Measurements from ENCODE around the gene SLIT3.

Gene SLIT3

DNA sequence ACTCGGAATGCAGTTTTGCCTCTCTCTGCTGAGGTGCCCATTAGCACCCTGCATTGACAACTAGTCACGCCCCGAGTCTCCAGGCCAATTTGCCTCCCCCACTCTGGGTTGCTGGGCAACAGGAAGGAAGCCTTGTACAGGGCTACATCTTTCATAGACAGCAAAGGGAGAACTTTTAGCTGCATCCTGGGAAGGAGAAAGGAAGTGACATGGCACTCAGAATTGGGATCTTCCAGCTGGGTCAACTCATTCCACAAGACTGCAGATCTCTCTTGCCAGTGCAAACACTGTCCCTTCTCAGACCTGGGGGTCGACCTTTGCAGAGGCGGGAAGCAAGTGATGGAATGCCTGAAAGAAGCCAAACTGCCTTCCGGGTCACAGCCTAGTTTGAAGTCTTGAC is 282.0 kb downstream of the SLIT3 start:
- TF ChIP-seq, protein P1, sequence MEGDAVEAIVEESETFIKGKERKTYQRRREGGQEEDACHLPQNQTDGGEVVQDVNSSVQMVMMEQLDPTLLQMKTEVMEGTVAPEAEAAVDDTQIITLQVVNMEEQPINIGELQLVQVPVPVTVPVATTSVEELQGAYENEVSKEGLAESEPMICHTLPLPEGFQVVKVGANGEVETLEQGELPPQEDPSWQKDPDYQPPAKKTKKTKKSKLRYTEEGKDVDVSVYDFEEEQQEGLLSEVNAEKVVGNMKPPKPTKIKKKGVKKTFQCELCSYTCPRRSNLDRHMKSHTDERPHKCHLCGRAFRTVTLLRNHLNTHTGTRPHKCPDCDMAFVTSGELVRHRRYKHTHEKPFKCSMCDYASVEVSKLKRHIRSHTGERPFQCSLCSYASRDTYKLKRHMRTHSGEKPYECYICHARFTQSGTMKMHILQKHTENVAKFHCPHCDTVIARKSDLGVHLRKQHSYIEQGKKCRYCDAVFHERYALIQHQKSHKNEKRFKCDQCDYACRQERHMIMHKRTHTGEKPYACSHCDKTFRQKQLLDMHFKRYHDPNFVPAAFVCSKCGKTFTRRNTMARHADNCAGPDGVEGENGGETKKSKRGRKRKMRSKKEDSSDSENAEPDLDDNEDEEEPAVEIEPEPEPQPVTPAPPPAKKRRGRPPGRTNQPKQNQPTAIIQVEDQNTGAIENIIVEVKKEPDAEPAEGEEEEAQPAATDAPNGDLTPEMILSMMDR (IDR thresholded peaks at IDR 0.05; ENCODE audit: insufficient read depth, low read depth, low read length, missing control alignments) = no peak
- DNase-seq (ENCODE audit: low read depth) = no peak
- no peak overlapping the region for H3K4me3 ChIP-seq (ENCODE audit: low read depth, low read length)

DNA sequence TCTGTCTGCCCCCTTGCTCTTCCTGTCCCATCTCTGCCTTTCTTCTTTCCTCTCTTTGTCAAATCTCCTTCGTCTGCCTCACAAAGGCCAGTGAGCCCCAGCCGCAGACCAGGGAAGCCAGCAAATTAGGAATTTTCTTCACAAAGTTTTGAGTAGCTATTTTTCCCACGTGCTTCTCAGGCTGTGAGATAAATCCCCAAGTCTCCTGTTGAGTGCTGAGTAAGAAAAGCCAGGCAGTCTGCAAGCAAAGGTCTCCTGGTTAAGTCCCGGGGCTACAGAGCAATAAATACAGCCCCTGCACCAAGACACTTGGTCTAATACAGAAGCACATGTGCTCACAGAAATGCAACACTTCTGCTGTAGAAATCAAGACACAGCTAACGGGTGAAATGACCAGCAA is 284.9 kb downstream of the SLIT3 start:
- no peak for DNase-seq (ENCODE audit: low read depth)
- no peak overlapping the region for H3K4me3 ChIP-seq (ENCODE audit: low read depth, low read length)
- TF ChIP-seq, protein P1 (IDR thresholded peaks at IDR 0.05; ENCODE audit: insufficient read depth, low read depth, low read length, missing control alignments) = no peak

DNA sequence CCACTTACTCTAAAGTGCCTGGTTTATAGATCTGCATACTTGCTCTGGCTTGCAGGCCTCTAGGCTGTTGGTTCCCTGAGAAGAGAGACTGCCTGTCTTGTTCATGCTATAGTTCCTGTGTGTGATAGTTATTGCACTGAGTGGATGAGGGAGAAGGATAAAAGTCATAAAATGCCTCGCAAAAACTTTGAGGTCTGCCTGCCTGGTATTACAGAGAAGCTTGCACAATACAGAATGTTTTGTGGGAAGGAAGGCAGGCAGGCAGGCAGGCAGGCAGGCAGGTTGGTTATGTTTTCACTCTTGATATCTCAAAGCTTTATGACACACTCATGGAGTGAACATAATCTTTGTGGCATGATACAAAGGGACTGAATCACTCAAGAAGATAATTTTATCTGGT is 287.1 kb downstream of the SLIT3 start:
- no peak for DNase-seq (ENCODE audit: low read depth)
- no peak overlapping the region for H3K4me3 ChIP-seq (ENCODE audit: low read depth, low read length)
- TF ChIP-seq, protein P1 (IDR thresholded peaks at IDR 0.05; ENCODE audit: insufficient read depth, low read depth, low read length, missing control alignments) = no peak

DNA sequence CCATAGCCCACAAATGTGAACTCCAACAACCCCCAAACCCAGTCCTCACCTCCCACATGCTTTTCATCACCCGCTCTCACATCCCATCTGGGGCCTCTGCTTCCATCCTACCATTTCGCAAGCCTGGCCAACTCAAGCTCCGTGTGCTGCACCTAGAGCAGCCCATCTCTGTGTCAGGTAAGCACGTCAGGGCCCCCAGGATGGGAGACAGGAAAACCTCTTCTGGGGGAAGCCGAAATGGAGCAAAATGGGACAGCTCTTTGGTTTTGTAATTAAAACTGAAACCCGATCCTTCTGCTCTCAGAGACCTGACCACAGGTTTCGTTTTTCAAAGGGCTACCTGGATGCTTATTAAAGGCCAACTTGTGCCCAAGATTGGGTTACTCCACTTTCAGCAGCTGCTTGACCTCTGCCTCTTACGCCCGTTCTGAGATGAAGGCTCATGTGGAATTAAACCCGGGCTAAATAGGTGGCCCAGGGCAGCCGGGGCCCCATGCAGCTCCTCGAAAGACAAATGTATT is 287.7 kb downstream of the SLIT3 start:
- DNase-seq (ENCODE audit: low read depth) = peak; percentile 4
- TF ChIP-seq, protein P1 (IDR thresholded peaks at IDR 0.05; ENCODE audit: insufficient read depth, low read depth, low read length, missing control alignments) = no peak
- H3K4me3 ChIP-seq (ENCODE audit: low read depth, low read length) = no peak overlapping the region

DNA sequence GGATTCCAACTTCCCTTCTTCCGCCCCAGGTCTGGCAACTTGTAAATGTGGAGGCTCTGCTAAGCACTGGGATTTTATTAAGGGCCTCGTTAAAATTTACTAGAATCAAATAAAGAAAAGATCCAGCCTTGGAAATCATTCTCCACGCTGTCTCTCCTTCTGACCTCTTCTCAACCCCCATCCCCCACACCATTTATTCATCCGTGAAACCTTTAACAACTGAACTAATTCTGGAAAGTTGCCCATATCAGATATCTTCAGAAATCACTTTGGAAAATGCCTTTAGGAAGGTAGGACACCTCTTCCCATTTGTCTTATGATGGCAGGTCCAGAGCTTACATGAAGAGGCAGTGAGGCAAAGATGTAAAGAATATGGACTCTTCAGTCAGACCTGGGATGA is 288.5 kb downstream of the SLIT3 start:
- TF ChIP-seq, protein P1 (IDR thresholded peaks at IDR 0.05; ENCODE audit: insufficient read depth, low read depth, low read length, missing control alignments) = no peak
- H3K4me3 ChIP-seq (ENCODE audit: low read depth, low read length) = no peak overlapping the region
- no peak for DNase-seq (ENCODE audit: low read depth)

DNA sequence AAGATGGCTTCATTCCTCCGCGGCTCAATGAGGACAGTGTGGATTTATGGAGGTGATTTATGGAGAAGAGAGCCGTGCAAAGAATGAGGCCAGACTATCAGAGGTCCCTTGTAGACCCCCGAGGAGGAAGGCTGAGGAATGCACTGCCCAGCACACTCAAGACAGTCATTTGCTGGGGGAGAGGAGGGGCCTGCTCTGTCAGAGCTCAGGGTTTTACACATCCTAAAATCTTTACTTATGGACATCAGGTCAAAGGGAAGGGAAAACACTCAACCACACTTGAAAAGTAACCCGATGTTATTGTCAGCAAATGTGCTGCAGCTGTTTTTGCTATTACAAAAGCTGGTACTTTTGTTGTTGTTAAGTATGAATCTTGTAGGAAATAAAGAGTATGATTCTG is 289.5 kb downstream of the SLIT3 start:
- TF ChIP-seq, protein P1 (IDR thresholded peaks at IDR 0.05; ENCODE audit: insufficient read depth, low read depth, low read length, missing control alignments) = no peak
- no peak overlapping the region for H3K4me3 ChIP-seq (ENCODE audit: low read depth, low read length)
- DNase-seq (ENCODE audit: low read depth) = no peak

DNA sequence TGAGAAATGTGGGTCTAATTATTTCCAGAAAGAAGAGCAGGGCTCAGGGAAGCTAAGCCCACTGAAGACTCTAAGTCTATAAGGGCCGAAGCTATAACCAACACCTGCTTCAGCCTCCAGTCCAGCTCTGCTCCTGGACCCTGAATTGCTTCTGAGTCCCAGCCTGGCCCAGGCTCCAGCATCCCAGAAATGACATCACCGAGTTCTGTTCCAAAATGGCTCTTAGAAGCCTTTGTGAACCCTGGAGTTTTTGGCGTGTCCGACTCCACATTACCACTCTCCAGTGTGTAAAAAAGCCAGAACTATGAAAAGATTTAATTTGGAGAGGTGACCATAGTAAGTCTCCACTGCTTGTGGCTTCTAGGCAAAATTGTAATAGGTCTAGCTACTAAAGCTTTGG is 289.9 kb downstream of the SLIT3 start:
- DNase-seq (ENCODE audit: low read depth) = no peak
- TF ChIP-seq, protein P1 (IDR thresholded peaks at IDR 0.05; ENCODE audit: insufficient read depth, low read depth, low read length, missing control alignments) = no peak
- no peak overlapping the region for H3K4me3 ChIP-seq (ENCODE audit: low read depth, low read length)

Measured in GM12865 (cell line).